SK-N-SH (cell line): Measurements from ENCODE around the gene SMPDL3A.

Experiments used
- CTCF ChIP-seq: fragments of 200-600 bp; sonication (generic); IDR thresholded peaks from 2 replicates; pipeline ENCODE4 v1.6.1; 2017; ENCODE audit warnings: antibody characterized with exemption, mild to moderate bottlenecking, moderate library complexity
- EZH2phosphoT487 ChIP-seq: fragments of 200-600 bp; sonication (generic); IDR thresholded peaks from 2 replicates; pipeline ENCODE4 v1.6.1; 2017; ENCODE audit warnings: low read depth, mixed run types, mild to moderate bottlenecking, antibody characterized with exemption, moderate library complexity, borderline replicate concordance
- JUND ChIP-seq: IDR thresholded peaks from 2 replicates; pipeline ENCODE4 v1.4.0; 2012
- POLR2AphosphoS5 ChIP-seq: IDR thresholded peaks from 2 replicates; pipeline ENCODE4 v1.6.1; 2012; ENCODE audit warnings: low read depth, low read length
- RAD21 ChIP-seq: IDR thresholded peaks from 2 replicates; pipeline ENCODE4 v1.6.1; 2012; ENCODE audit warnings: mild to moderate bottlenecking, low read length
- REST ChIP-seq: IDR thresholded peaks from 2 replicates; pipeline ENCODE4 v1.6.1; 2012; ENCODE audit warnings: mild to moderate bottlenecking, low read depth, low read length, moderate library complexity
- TAF1 ChIP-seq: IDR thresholded peaks from 2 replicates; pipeline ENCODE4 v1.6.1; 2012; ENCODE audit warnings: low read depth, mild to moderate bottlenecking, low read length, moderate library complexity, borderline replicate concordance
- TCF12 ChIP-seq: IDR thresholded peaks from 2 replicates; pipeline ENCODE4 v1.4.0; 2012
- YY1 ChIP-seq: IDR thresholded peaks from 2 replicates; pipeline ENCODE4 v1.4.0; 2012; ENCODE audit warnings: low read depth, mild to moderate bottlenecking

DNA sequence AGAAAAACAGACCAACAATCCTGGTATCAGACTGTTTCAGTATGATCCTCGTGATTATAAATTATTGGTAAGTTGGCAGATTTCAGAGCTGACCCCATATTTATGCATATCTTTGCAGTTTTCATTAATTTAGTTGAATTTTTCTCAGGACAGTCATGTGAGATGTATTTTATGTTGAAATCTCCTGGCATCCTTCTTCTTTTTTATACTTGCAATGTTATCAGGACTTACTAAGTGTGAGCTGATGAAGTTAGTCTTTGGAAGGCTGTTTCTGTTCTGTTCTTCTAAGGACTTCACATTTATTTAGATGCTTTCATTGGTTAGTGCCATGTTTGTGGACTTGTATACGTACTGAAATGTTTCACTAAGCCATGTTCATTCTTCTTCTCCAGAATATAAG, 17.2 kb downstream of the SMPDL3A start:
- no peak for TF ChIP-seq JUND
- no peak for TF ChIP-seq EZH2phosphoT487
- TF ChIP-seq CTCF, result no peak
- no peak for TF ChIP-seq TAF1
- TF ChIP-seq YY1, result no peak
- TF ChIP-seq RAD21, result no peak
- no peak for TF ChIP-seq REST
- no peak for TF ChIP-seq TCF12
- no peak for TF ChIP-seq POLR2AphosphoS5
